ENCODE measurements around the gene DNAJC17. TPM values are rescaled to one million over a fixed set of nuclear protein-coding genes. Genes with fewer than 3 reads are reported as not detected.

DNAJC17 gene
- polyA plus RNA-seq, 2 of the 4 experiments (the other 2 are of a cell fraction): 22.3 to 24.4 TPM

GRCh38 chr15:40749151-40749630 lies 58.1 kb downstream of the DNAJC17 start:
- Histone ChIP-seq H3K4me2 (no peak overlapping the region), H3K4me1 (peaks cover 5% of the 10 kb centered on the region; the same call in 2 of the 3 replicates), H3K27ac (no peak overlapping the region), H3K9me3 (no peaks in the 10 kb centered on the region), H3K4me3 (no peak overlapping the region)
- TF ChIP-seq E2F6 (IDR thresholded peaks at IDR 0.05; ENCODE audit: borderline replicate concordance, low read depth): no peak
- no peak for TF ChIP-seq MAFK (IDR thresholded peaks at IDR 0.05; ENCODE audit: partially characterized antibody)
- no peak for TF ChIP-seq CEBPB (IDR thresholded peaks at IDR 0.05)
- no peak for TF ChIP-seq ZFP36 (IDR thresholded peaks at IDR 0.05; ENCODE audit: borderline replicate concordance, partially characterized antibody)
- no peak for TF ChIP-seq ATOH8 (CRISPR knock-in tag; IDR thresholded peaks at IDR 0.05; ENCODE audit: low read depth)
- no peak for TF ChIP-seq PHF8 (IDR thresholded peaks at IDR 0.05; ENCODE audit: borderline replicate concordance, low read depth)
- no peak for TF ChIP-seq ZNF302 (CRISPR knock-in tag; IDR thresholded peaks at IDR 0.05)
- TF ChIP-seq CBX8 (IDR thresholded peaks at IDR 0.05): no peak
- TF ChIP-seq CTCF (IDR thresholded peaks at IDR 0.05): no peak
- TF ChIP-seq RFX5 (IDR thresholded peaks at IDR 0.05): no peak
- no peak for TF ChIP-seq KDM1A (IDR thresholded peaks at IDR 0.05; ENCODE audit: low read depth)
- TF ChIP-seq HOXA7 (CRISPR knock-in tag; IDR thresholded peaks at IDR 0.05): no peak
- no peak for TF ChIP-seq NR3C1 (IDR thresholded peaks at IDR 0.05)
- TF ChIP-seq RAD21 (conservative IDR thresholded peaks at IDR 0.05 in 1 of 2, IDR thresholded peaks at IDR 0.05 in 1 of 2): no peak
- TF ChIP-seq NPAS2 (CRISPR knock-in tag; IDR thresholded peaks at IDR 0.05; ENCODE audit: borderline replicate concordance): no peak
- TF ChIP-seq ELK1 (IDR thresholded peaks at IDR 0.05; ENCODE audit: low read depth, low read length): no peak
- no peak for TF ChIP-seq FOSL2 (IDR thresholded peaks at IDR 0.05)
- no peak for TF ChIP-seq FOSL2 (CRISPR knock-in tag; IDR thresholded peaks at IDR 0.05)
- no peak for TF ChIP-seq MAZ (IDR thresholded peaks at IDR 0.05; ENCODE audit: borderline replicate concordance, low read depth, low read length)
- no peak for DNase-seq (ENCODE audit: low read depth in 1 of 2, low spot score in 1 of 2)
- CTCF ChIA-PET: interaction anchor here (0.7 to 2.6 kb wide), 3 partner anchors 10 to 109 kb away, joined by 3 to 15 read pairs (median 6); no protein-coding TSS in a partner anchor
- FAIRE-seq: no peak
- 90% methylated on average over 4 of the region's 4 CpGs for WGBS (ENCODE audit: missing lambda C conversion rate)
- POLR2A ChIA-PET: no interaction called here
- no peak for ATAC-seq

GRCh38 chr15:40747685-40748631 lies 59.3 kb downstream of the DNAJC17 start:
- ChIA-PET POLR2A (no interaction called here), CTCF (interaction anchor here (0.7 to 2.9 kb wide), 9 partner anchors 8 to 148 kb away, joined by 3 to 17 read pairs (median 5); no protein-coding TSS in a partner anchor)
- Histone ChIP-seq H3K4me3 (no peak overlapping the region), H3K4me1 (peaks cover 14% of the 10 kb centered on the region), H3K27ac (no peak overlapping the region), H3K4me2 (no peak overlapping the region), H3K9me3 (no peaks in the 10 kb centered on the region)
- no peak for ATAC-seq
- DNase-seq (ENCODE audit: low read depth in 1 of 2, low spot score in 1 of 2): no peak
- 85% methylated on average over 7 of the region's 7 CpGs for WGBS (ENCODE audit: missing lambda C conversion rate)
- no peak for TF ChIP-seq HOXB13 (CRISPR knock-in tag; IDR thresholded peaks at IDR 0.05; ENCODE audit: low read depth)
- no peak for TF ChIP-seq PBX3 (IDR thresholded peaks at IDR 0.05)
- no peak for TF ChIP-seq POLR2A (IDR thresholded peaks at IDR 0.05; ENCODE audit: low read length)
- TF ChIP-seq RNF2 (IDR thresholded peaks at IDR 0.05; ENCODE audit: borderline replicate concordance, low read depth): no peak
- no peak for TF ChIP-seq RARB (CRISPR knock-in tag; IDR thresholded peaks at IDR 0.05)
- TF ChIP-seq TP53 (CRISPR knock-in tag; IDR thresholded peaks at IDR 0.05): no peak
- no peak for TF ChIP-seq USF2 (IDR thresholded peaks at IDR 0.05)
- FAIRE-seq: no peak

All from A549 (cell line).